Activated CD8-positive, alpha-beta T cell treated with anti-CD3 and anti-CD28 coated beads for 36 hours (primary cell): ENCODE measurements around the gene NOB1. TPM values are rescaled to one million over a fixed set of nuclear protein-coding genes. Genes with fewer than 3 reads are reported as not detected.

Experiments used
- ATAC-seq: fragments of 200-7000 bp; cut with Tn5 transposase; one replicate; pipeline ENCODE4 v1.10.0; 2021; ENCODE audit warnings: mild to moderate bottlenecking, moderate library complexity
- CTCF ChIA-PET: fragments of 350-600 bp; sonication (Branson Sonifier 250); formaldehyde crosslinking; loops from one replicate; lab custom pipeline; 2021; ENCODE audit warnings: antibody characterized with exemption; lab: Charles Lee
- POLR2A ChIA-PET: fragments of 350-600 bp; sonication (Branson Sonifier 250); formaldehyde crosslinking; loops from one replicate; lab custom pipeline; 2021; ENCODE audit warnings: antibody characterized with exemption; lab: Charles Lee
- DNase-seq: peaks from one replicate; pipeline ENCODE4 v3.0.0-alpha.2; 2020
- H3K27ac Mint-ChIP-seq: one replicate; pipeline ENCODE4 v1.8.0; 2021; ENCODE audit warnings: mild to moderate bottlenecking, mixed read lengths
- H3K27me3 Mint-ChIP-seq: one replicate; pipeline ENCODE4 v1.8.0; 2021; ENCODE audit warnings: mixed read lengths
- H3K36me3 Mint-ChIP-seq: one replicate; pipeline ENCODE4 v1.8.0; 2021; ENCODE audit warnings: low read depth, mixed read lengths
- H3K4me1 Mint-ChIP-seq: one replicate; pipeline ENCODE4 v1.8.0; 2021; ENCODE audit warnings: low read depth, mixed read lengths
- H3K4me3 Mint-ChIP-seq: one replicate; pipeline ENCODE4 v1.8.0; 2021; ENCODE audit warnings: mild to moderate bottlenecking, moderate library complexity, mixed read lengths
- H3K9me3 Mint-ChIP-seq: one replicate; pipeline ENCODE4 v1.8.0; 2021; ENCODE audit warnings: mixed read lengths
- CTCF ChIP-seq: fragments of 200-600 bp; IDR thresholded peaks from one replicate; pipeline ENCODE4 v1.8.0; 2022; ENCODE audit warnings: antibody characterized with exemption, mild to moderate bottlenecking
- intact Hi-C: fragments of 100-400 bp; cut with micrococcal nuclease; formaldehyde crosslinking; loops from one replicate; pipeline ENCODE4 v1.10.0; 2022
- total RNA-seq, 2 experiments: library from RNA; stranded (reverse); gene quantifications; one replicate each; pipeline ENCODE4 v1.2.3, GENCODE V29; 2021

NOB1 gene
- total RNA-seq, 2 experiments from 2014 or later, result 139 to 146 TPM

DNA sequence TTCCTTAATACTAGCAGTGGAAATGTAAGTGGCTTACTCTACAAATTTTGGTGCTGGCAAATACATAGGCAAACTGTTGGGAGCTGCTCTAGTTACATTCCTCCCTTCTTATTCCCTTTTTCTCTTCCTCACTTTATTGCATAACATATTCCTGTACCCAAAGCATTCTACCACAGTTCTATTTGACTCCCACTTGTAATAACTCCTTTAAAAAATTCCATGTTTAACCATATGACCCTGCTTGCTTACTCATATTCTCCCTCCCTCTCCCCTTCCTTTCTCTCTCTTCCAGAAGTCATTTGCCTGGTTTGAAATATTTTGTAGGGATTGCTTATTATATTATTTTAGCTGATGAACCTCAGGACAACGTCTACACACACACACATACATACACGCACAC is 51.1 kb downstream of the NOB1 start:
- H3K4me3 Mint-ChIP-seq, result no peak overlapping the region
- intact Hi-C loops, result loop anchor here (2.0 kb wide), 1 partner anchor 49 kb away; no protein-coding TSS in a partner anchor
- TF ChIP-seq CTCF, result no peak
- H3K27me3 Mint-ChIP-seq, result no peaks in the 10 kb centered on the region
- ChIA-PET CTCF (interaction anchor here (0.7 to 1.3 kb wide), 3 partner anchors 208 to 307 kb away, joined by 3 to 5 read pairs (median 4); no protein-coding TSS in a partner anchor), POLR2A (no interaction called here)
- DNase-seq, result no peak
- H3K9me3 Mint-ChIP-seq, result no peaks in the 10 kb centered on the region
- ATAC-seq, result no peak
- peak overlapping the region; percentile 12 for H3K27ac Mint-ChIP-seq
- H3K4me1 Mint-ChIP-seq, result peaks cover 2% of the 10 kb centered on the region
- peaks cover 15% of the 10 kb centered on the region for H3K36me3 Mint-ChIP-seq

DNA sequence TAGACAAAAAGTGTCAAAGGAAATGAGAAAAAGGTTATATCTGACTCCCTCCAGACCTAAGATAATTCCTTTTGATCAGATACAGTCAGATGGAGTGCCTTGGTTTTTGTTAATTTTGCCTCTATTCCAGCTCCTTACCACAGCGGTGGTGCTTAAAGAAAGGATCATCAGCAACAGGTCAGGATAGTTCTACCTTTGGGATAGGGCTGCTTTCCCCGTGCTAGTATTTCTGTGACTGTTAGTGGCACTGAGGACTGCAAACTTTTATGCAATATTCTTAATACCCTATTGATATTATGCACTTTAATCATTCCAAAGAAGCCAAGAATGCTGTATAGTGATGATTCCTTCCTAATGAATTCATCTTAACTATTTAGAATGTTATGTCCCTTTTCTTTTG is 52.9 kb downstream of the NOB1 start:
- Mint-ChIP-seq H3K36me3 (peaks cover 11% of the 10 kb centered on the region), H3K4me1 (no peaks in the 10 kb centered on the region), H3K4me3 (no peak overlapping the region), H3K27me3 (no peaks in the 10 kb centered on the region), H3K27ac (no peak overlapping the region), H3K9me3 (no peaks in the 10 kb centered on the region)
- POLR2A ChIA-PET, result no interaction called here
- ATAC-seq, result no peak
- no peak for DNase-seq
- no peak for TF ChIP-seq CTCF
- CTCF ChIA-PET, result interaction anchor here (0.6 to 4.0 kb wide), 5 partner anchors 8 to 484 kb away, joined by 3 to 17 read pairs (median 3); partner anchors contain the start of gene NOB1
- intact Hi-C loops, result loop anchor here (2.0 kb wide), 1 partner anchor 51 kb away; no protein-coding TSS in a partner anchor

GRCh38 chr16:69701452-69701851 is 53.3 kb downstream of the NOB1 start:
- Mint-ChIP-seq H3K36me3 (peaks cover 13% of the 10 kb centered on the region), H3K9me3 (no peaks in the 10 kb centered on the region), H3K27me3 (no peaks in the 10 kb centered on the region), H3K4me3 (no peak overlapping the region), H3K4me1 (no peaks in the 10 kb centered on the region), H3K27ac (no peak overlapping the region)
- ATAC-seq (no peak), DNase-seq (no peak)
- no peak for TF ChIP-seq CTCF
- POLR2A ChIA-PET, result interaction anchor here (0.7 kb wide), 1 partner anchor 88 kb away, joined by 3 read pairs; no protein-coding TSS in a partner anchor
- intact Hi-C loops, result no loop called here
- CTCF ChIA-PET, result interaction anchor here (0.6 to 4.0 kb wide), 4 partner anchors 8 to 484 kb away, joined by 3 to 17 read pairs (median 3); no protein-coding TSS in a partner anchor

DNA sequence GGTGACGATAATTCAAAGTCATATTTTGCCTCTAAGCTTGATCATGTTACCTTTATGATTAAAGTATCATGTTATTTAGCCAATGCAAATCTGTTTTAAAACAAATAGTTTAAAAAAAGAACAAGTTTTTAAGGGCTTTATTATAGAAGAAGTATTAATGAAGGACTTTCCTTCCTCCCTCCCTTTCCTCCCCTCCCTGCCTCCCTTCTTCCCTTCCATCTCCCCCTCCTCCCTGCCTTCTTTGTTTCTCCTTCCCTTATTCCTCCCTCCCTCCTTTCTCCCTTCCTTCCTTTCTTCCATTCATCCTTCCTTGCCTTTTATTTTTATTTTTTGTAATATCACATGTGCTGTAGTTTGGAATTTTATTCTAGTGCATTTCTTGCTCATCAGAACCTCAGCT is 54.8 kb downstream of the NOB1 start:
- Mint-ChIP-seq H3K27me3 (no peaks in the 10 kb centered on the region), H3K9me3 (no peaks in the 10 kb centered on the region), H3K27ac (no peak overlapping the region), H3K4me1 (no peaks in the 10 kb centered on the region), H3K4me3 (no peak overlapping the region), H3K36me3 (peaks cover 22% of the 10 kb centered on the region)
- CTCF ChIA-PET, result interaction anchor here (1.0 to 4.0 kb wide), 3 partner anchors 10 to 230 kb away, joined by 3 to 17 read pairs (median 3); no protein-coding TSS in a partner anchor
- no peak for TF ChIP-seq CTCF
- DNase-seq (no peak), ATAC-seq (no peak)
- POLR2A ChIA-PET, result interaction anchor here (0.7 kb wide), 1 partner anchor 236 kb away, joined by 3 read pairs; no protein-coding TSS in a partner anchor
- intact Hi-C loops, result no loop called here

- ChIA-PET POLR2A (interaction anchor here (0.6 to 0.7 kb wide), 2 partner anchors 10 to 125 kb away, joined by 3 read pairs; no protein-coding TSS in a partner anchor), CTCF (interaction anchor here (4.0 kb wide), 1 partner anchor 11 kb away, joined by 17 read pairs; no protein-coding TSS in a partner anchor)
- H3K4me3 Mint-ChIP-seq, result no peak overlapping the region
- no peak overlapping the region for H3K27ac Mint-ChIP-seq
- no peak for TF ChIP-seq CTCF
- no peaks in the 10 kb centered on the region for H3K4me1 Mint-ChIP-seq
- intact Hi-C loops, result no loop called here
- no peaks in the 10 kb centered on the region for H3K27me3 Mint-ChIP-seq
- H3K9me3 Mint-ChIP-seq, result no peaks in the 10 kb centered on the region
- no peak for DNase-seq
- H3K36me3 Mint-ChIP-seq, result peaks cover 29% of the 10 kb centered on the region
- no peak for ATAC-seq
Measured at GRCh38 chr16:69698404-69698803, 56.3 kb downstream of the NOB1 start.
